PC-9 (cell line): ENCODE data around the gene GALNT1.

ENCODE experiments used
- EZH2 ChIP-seq: fragments of 200-600 bp; sonication (generic); IDR thresholded peaks from 2 replicates; pipeline ENCODE4 v1.8.0; 2017; ENCODE audit warnings: antibody characterized with exemption, low read depth
- TF ChIP-seq, protein P1 (sequence below): fragments of 200-600 bp; sonication (generic); conservative IDR thresholded peaks from 2 replicates; pipeline ENCODE4 v1.6.1; 2017; ENCODE audit warnings: mixed run types, antibody characterized with exemption, mild to moderate bottlenecking, moderate library complexity

- TF ChIP-seq, protein P1, sequence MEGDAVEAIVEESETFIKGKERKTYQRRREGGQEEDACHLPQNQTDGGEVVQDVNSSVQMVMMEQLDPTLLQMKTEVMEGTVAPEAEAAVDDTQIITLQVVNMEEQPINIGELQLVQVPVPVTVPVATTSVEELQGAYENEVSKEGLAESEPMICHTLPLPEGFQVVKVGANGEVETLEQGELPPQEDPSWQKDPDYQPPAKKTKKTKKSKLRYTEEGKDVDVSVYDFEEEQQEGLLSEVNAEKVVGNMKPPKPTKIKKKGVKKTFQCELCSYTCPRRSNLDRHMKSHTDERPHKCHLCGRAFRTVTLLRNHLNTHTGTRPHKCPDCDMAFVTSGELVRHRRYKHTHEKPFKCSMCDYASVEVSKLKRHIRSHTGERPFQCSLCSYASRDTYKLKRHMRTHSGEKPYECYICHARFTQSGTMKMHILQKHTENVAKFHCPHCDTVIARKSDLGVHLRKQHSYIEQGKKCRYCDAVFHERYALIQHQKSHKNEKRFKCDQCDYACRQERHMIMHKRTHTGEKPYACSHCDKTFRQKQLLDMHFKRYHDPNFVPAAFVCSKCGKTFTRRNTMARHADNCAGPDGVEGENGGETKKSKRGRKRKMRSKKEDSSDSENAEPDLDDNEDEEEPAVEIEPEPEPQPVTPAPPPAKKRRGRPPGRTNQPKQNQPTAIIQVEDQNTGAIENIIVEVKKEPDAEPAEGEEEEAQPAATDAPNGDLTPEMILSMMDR: no peak
- TF ChIP-seq EZH2: no peak
Measured at GRCh38 chr18:35680139-35680551, 98.6 kb downstream of the GALNT1 start.
